Measurements from ENCODE around the gene ABCB8.
A peak's percentile ranks its signal among the peaks of the same experiment; 100 is the strongest.

ABCB8 gene

DNA sequence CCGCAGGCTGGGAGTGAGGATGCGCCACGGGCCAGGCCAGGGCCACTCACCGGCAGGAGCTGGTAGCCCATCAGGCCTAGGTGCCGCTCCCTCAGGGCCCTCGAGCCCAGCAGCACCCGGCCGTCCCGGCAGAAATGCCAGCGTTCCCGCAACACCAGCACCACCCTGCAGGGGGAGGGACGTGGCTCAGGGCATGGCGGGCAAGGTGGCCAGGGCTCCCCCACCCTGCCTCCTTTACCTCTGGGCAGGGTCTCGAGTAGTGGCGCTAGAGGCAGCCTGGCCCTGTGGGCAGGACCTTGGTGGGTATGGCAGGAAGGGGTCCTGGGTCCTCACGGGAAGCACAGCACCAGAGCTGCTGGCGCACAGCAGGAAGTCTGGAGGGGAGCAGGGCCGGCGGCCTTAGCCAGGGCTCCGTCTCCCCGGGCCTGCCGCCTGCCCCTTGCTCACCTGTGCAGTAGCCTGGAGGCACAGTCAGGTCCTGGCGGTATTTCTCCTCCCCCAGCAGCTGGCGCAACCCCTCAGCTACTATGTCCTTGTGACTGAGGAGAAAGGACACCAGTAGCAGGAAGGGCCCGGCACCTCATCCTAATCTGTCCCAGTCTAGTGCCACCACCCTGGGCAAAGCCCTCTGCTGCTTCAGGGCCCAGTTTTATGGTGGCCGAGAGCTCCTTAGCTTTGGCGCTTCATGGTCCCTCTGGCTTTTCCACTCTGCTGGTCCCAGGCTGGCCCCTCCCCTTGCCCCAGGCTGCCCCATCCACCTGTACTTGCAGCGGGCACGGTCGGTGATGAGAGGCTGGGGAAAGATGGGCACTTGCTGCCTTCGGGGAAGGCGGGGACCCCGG, 48.8 kb downstream of the ABCB8 start:
- DNase-seq, result no peak

- DNase-seq, result no peak
Measured at GRCh38 chr7:151077705-151078232, 49.5 kb downstream of the ABCB8 start.

- DNase-seq, result no peak
Measured at GRCh38 chr7:151078233-151079040, 50.2 kb downstream of the ABCB8 start.

DNA sequence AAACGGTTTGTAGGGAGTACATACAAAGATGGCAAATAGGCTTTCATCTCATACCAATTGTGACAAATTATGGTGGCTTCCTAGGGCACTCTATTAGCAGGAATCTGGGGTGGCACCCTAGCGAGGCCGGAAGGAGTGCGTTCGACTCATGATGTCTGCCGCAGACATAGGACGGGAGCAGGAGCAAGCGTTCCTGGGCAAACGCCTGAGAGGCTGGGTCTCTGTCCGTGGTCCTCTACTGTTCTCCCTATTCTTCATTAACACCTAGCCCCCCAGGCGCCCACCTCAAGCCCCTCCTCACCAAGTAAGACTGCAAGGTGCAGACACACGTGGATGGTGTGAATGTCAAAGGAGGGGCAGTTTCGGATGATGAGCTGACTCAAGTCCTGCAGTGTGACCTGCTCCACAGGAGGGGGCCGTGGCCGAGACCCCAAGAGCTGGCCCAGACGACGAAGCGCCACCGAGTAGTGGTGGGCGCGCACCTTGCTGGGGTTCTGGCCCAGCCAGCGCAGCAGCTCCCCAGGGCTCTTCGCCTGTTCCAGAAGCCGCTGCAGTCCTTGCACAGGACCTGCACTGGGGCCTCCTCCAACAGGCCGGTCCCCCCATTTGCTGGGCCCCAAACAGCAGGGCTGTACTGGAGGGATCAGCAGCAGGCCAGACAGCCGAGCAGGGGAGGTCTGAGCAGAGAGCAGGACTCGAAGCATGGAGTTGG, 51.1 kb downstream of the ABCB8 start:
- no peak for DNase-seq

DNA sequence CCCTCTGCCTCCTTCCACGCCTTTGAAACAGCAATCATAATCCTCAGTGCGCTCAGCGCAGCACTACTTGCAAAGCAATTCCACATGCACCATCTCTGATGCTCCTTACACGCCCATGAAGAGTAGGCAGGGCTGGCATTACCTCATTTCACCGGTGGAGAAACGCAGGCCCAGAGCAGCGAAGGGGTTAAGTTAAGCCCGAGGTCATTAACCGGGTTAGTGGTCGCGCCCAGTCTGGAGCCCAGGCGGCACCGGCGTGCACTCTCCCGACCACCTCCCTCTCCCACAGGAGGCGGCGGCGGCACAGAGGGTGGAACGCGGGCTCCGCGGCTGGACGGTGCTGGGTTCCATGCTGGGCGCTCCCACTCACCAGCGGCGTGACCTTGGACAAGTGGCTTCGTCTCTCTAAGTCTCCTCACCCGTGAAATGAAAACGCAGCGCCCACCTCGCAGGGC, 51.8 kb downstream of the ABCB8 start:
- DNase-seq, result no peak

- peak; percentile 83 for DNase-seq
Measured at GRCh38 chr7:151080522-151081169, 52.4 kb downstream of the ABCB8 start, which contains the start of gene FASTK. Gene FASTK (minus strand): TSS chr7:151080809. CDS start chr7:151080766, 43 bp downstream.

DNA sequence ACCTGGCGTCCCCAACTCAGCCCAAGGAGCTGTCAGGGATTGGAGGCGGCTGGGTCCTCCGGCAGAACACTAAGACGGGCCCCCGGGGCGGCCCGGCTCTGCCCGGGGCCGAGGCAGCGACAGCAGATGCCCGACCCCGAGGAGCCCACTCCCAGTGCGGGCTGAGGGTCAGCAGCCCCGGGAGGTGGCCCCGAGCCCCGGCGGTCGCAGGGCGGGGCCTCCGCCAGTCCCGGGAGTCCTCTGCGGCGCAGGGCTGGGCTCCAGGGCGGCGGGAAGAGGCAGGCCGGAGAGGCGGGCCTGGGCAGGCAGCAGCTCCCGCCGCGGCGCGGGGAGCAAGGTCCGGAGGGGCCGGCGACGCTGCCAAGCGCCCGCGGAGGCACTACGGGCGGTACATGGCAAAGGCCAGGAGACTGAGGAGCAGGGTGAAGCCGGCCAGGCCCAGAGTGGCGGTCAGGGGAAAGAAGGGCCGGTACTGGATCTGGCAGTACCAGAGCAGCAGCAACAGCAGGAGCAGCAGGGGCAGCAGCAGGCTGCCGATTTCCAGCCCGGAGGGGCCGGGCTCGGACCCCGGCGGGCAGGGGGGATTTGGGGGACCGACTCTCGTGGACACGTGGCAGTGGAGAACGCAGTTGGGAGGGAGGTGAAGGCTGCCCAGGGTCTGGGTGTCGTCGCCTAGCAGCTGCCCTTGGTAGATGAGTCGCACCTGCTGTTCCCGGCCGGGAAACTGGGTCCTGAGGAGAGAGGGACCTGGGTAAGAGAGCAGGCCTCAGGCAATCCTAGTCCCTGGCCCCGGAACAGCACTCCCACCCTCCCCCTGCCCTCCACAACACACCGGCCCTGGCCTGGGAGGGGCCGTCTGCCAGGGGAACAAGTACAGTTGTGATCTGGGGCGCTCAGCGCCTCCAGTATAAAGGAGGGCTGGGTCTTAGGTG, 53.2 kb downstream of the ABCB8 start:
- DNase-seq, result no peak

GRCh38 chr7:151082141-151083070, 54.2 kb downstream of the ABCB8 start:
- DNase-seq, result no peak

- peak; percentile 80 for DNase-seq
Measured at GRCh38 chr7:151083071-151083823, 55.0 kb downstream of the ABCB8 start, which contains the start of gene TMUB1. Gene TMUB1 (minus strand): TSS chr7:151083493. CDS start chr7:151082563, 930 bp downstream.

DNA sequence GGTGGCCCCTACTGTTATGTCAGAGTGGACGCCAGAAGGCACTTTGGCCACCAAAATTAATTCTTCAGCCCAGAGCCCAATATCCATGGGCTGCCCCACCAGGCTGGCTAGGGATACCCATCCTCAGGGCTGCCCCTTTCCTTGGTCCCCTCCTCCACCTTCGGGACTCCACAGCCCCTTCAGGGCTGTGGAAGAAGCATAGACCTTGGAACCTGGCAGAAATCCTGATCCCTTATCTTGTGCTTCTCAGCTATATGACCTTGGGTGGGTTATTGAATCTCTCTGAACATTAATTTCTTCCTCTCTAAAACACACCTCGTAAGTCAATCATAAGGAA, 55.5 kb downstream of the ABCB8 start:
- DNase-seq, result no peak

GRCh38 chr7:151085329-151085690, 57.1 kb downstream of the ABCB8 start:
- no peak for DNase-seq

DNA sequence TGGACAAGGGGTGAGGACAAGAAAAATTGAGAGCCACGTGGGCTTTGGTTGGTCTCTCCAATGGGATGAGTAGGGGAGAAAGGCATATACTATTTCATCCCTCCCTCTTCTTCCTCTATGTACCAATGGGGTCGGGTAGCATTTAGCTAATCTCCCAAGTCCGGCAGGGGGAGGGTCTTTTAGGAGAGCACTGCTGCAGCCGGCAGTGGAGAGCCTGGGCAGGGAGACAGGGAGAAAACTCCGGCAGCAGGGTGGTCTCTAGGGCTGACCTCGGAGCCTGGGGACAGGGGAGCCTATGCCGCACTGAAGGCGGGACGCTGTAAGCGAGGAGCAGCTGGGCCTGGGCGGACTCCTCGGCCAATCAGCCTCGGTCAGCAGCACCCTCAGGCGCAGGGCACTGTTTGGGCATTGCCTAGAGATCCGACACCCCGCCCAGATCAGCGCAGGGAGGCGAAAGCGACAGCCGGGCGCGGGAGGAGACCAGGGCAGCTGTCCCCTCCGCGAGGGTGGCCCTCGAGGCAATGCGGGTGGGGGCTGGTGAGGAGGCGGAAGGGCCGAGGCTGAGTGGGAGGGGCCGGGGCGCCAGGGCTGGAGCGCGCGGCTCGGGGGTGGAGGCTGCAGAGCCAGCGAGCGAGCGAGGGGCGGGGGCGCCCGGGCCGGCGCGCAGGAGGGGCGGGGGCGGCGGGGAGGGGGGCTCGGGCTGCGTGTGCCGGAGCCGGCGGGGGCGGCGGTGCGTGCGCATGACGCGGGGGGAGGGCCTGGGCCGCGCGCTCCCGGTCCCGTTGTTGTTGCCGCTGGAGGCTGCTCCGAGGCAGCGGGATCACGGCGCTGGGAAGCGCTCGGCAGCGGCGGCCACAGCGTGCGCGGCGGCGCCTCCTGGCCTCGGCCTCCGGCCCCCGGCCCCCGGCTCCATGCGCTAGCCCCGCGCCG, 57.7 kb downstream of the ABCB8 start, which contains the start of gene AGAP3:
AGAP3 (plus strand) TSS at position 785 of the 930 bp plus-strand sequence. CDS start 267 bp downstream, outside the sequence.
- peak; percentile 34 for DNase-seq

DNA sequence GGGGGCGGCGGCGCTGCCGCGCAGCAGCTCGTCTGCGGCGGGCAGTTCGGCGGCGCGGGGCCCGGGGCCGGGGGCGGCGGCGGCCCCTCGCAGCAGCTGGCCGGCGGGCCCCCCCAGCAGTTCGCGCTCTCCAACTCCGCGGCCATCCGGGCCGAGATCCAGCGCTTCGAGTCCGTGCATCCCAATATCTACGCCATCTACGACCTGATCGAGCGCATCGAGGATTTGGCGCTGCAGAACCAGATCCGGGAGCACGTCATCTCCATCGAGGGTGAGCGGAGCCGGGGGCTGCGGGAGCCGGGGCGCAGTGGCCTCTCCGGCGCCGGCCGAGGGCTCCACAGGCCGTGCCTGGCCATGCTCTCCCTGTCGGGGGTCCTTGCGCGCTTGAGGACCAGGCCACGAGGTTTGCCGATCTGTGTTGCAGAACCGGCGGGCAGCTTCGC, 58.6 kb downstream of the ABCB8 start:
- no peak for DNase-seq

- DNase-seq, result no peak
Measured at GRCh38 chr7:151087245-151088018, 59.2 kb downstream of the ABCB8 start.

DNA sequence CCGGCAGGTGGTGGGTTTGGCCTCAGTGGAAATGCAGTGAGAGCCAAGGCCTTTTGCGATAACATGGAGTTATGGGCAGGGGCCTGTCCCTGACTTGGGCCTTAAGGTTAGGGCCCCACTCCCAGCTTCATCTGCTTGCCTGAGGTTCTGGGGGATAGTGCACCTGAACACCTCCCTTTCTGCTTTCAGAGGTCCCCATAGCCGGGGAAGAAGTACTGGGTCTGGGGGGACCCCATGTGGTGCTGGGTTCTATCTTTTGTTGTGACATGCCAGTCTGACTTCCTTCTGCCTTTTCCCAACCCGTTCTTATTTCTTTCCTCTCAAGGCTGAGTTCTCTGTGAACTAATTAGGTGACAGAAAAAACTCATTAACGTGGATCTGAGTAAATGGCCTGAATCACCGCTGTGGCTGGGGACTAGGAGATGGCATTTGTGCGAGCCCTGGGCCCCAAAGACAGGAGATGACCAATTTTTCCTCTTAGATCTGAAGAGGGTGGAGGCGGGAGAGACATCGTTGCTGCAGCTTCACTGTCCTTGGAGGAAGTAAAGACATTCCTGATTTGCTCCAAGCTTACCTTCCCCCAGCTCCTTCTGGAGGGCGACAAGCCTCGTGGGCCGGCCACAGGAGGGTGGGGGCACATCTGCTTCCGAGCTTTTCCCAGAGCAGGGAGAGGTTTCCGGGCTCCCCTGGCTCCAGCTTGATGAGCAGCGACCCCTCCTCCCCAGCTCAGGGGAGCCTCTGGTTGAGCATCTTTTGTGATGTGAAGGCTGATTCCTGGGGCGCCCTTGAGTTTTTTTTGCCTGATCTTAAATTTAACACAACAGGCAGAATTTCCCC, 60.0 kb downstream of the ABCB8 start:
- no peak for DNase-seq

Measured in activated gamma-delta T cell treated with Interleukin-2 at 50 U/mL for 16 hours (primary cell).